ENCODE measurements around the gene AXIN1.

AXIN1 gene

DNA sequence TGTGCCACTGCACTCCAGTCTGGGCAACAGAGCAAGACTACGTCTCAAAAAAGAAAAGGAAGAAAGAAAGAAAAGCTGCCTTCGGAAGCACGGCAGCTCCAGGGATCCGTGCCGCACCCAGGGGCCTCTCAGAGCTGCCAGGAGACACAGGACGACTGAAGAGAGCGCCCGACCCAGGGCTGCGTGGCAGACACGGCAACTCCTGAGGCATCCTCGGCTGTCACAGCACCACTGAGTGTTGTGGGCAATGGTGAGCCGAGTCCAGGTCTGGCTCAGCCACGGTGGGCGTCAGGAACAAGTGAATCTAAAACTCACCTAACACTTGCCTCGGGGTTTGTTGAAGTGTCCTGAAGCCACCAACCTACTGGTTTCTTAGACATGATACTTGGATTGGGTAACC lies 40.8 kb downstream of the AXIN1 start:
- no peaks in the 10 kb centered on the region for H3K27me3 ChIP-seq (ENCODE audit: control insufficient read depth, insufficient read depth, low read length)
- peaks cover 20% of the 10 kb centered on the region for H3K36me3 ChIP-seq (ENCODE audit: control insufficient read depth, insufficient read depth, low read length)
- H3K9me3 ChIP-seq (ENCODE audit: control insufficient read depth, low read length): no peaks in the 10 kb centered on the region
- no peaks in the 10 kb centered on the region for H3K4me1 ChIP-seq (ENCODE audit: control insufficient read depth, insufficient read depth, low read length)
- H3K9ac ChIP-seq (ENCODE audit: low read length): no peak overlapping the region
- H3K4me3 ChIP-seq (ENCODE audit: low read length): no peak overlapping the region

DNA sequence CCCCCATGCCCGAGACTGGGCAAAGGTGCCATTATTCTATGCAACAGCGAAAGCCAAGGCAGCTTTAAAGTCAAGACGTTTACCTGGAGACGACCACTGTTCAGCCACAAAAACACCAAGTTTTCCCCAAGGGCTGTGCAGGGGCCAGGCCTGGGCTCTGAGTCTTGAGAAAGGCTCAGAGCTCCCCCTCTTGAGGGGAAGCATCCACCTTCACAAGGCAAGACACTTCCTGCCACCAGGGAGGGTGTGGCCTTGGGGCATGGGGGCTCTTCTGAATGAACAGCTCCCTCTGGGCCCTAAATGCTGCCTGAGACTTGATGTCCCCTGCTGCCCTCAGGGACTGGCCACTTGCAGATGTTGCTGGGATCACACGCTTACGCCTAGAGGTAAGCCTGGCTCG lies 43.0 kb downstream of the AXIN1 start:
- H3K9ac ChIP-seq (ENCODE audit: low read length): no peak overlapping the region
- no peaks in the 10 kb centered on the region for H3K9me3 ChIP-seq (ENCODE audit: control insufficient read depth, low read length)
- H3K4me1 ChIP-seq (ENCODE audit: control insufficient read depth, insufficient read depth, low read length): no peaks in the 10 kb centered on the region
- H3K27me3 ChIP-seq (ENCODE audit: control insufficient read depth, insufficient read depth, low read length): no peaks in the 10 kb centered on the region
- H3K4me3 ChIP-seq (ENCODE audit: low read length): no peak overlapping the region
- peaks cover 20% of the 10 kb centered on the region for H3K36me3 ChIP-seq (ENCODE audit: control insufficient read depth, insufficient read depth, low read length)

DNA sequence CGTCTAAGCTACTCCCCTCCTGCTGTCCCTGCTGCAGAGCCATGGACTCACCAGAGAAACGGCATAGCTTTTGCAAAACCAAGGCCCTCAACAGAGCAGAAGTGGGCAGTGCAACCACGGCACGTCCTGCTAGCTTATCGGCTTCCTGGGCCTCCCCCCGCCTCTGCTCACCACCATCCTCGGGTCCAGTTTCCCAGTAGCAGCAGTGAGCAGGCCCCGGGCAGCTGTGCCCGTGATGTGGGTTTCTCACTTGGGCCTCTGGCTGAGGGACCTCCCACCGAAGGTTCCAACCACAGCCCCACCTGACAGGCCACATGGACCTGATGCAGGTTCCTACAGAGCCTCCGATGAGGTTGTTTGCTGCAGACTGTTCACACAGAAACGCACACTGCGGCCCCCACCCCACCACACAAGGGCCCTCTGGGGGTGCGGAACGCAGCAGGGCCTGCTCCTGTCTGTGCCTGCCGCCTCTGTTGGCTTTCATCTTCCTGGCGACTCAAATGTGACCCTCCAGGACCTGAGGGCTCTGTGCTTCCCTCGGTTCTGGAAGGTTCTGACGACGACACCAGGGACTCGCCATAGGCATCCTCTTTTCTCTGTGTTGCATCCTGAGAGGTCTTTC lies 44.7 kb downstream of the AXIN1 start:
- peaks cover 7% of the 10 kb centered on the region for H3K36me3 ChIP-seq (ENCODE audit: control insufficient read depth, insufficient read depth, low read length)
- no peak overlapping the region for H3K4me3 ChIP-seq (ENCODE audit: low read length)
- H3K27me3 ChIP-seq (ENCODE audit: control insufficient read depth, insufficient read depth, low read length): no peaks in the 10 kb centered on the region
- H3K4me1 ChIP-seq (ENCODE audit: control insufficient read depth, insufficient read depth, low read length): no peaks in the 10 kb centered on the region
- H3K9me3 ChIP-seq (ENCODE audit: control insufficient read depth, low read length): no peaks in the 10 kb centered on the region
- H3K9ac ChIP-seq (ENCODE audit: low read length): no peak overlapping the region

DNA sequence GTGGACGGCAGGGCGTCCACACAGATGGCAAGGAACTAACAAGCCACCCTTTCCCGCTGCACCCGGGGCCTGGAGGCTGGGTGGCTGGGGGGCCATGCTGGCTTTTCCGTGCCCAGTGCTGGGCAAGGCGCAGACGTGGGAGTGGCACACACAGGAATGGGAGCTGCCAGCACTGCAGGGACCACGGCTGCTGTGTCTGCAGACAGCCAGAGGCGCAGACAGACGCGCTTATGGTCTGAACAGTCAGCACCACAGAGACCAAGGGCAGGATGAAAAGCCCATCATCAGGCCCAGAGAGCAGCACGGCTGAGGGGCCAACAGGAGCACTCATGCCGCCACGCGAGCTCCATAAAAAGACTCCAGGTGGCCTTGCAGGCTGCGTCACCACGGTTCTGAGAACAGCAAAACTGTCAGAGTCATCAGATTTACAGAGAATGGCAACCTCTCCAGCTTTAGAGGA lies 45.6 kb downstream of the AXIN1 start:
- Histone ChIP-seq H3K9ac (ENCODE audit: low read length) (no peak overlapping the region), H3K9me3 (ENCODE audit: control insufficient read depth, low read length) (no peaks in the 10 kb centered on the region), H3K4me3 (ENCODE audit: low read length) (no peak overlapping the region), H3K27me3 (ENCODE audit: control insufficient read depth, insufficient read depth, low read length) (no peaks in the 10 kb centered on the region), H3K36me3 (ENCODE audit: control insufficient read depth, insufficient read depth, low read length) (peaks cover 5% of the 10 kb centered on the region), H3K4me1 (ENCODE audit: control insufficient read depth, insufficient read depth, low read length) (no peaks in the 10 kb centered on the region)

DNA sequence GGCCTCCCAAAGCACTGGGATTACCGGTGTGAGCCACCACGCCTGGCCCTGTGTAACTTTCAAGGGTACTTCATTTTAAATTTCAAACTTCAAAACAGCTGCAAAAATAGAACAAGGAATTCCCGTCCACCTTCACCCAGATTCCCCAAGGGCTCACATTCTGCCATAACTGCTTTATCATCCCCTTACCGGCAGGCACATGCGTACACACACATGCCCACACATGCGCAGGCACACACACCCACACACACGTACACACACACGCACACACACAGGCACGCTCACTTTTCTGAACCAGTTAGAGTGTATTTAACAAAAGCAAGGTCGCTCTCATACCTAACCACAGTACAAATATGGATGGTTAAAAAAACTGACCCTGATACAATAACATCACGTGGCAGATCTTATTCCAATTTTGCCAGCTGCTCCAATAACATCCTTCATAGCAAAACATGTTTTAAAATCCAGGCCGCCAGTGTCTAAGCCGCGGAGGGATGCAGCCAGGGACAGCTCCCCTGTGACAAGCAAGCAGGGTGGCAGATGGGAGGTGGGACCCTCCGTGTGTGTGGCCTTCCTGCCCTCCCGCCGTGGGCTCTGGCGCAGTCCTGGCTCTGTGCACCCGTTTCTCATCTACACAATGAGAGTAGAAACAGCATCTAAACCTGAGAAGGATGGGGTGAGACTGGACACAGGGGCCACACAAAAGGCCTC lies 46.5 kb downstream of the AXIN1 start:
- Histone ChIP-seq H3K36me3 (ENCODE audit: control insufficient read depth, insufficient read depth, low read length) (peaks cover 5% of the 10 kb centered on the region), H3K9ac (ENCODE audit: low read length) (no peak overlapping the region), H3K4me3 (ENCODE audit: low read length) (no peak overlapping the region)

DNA sequence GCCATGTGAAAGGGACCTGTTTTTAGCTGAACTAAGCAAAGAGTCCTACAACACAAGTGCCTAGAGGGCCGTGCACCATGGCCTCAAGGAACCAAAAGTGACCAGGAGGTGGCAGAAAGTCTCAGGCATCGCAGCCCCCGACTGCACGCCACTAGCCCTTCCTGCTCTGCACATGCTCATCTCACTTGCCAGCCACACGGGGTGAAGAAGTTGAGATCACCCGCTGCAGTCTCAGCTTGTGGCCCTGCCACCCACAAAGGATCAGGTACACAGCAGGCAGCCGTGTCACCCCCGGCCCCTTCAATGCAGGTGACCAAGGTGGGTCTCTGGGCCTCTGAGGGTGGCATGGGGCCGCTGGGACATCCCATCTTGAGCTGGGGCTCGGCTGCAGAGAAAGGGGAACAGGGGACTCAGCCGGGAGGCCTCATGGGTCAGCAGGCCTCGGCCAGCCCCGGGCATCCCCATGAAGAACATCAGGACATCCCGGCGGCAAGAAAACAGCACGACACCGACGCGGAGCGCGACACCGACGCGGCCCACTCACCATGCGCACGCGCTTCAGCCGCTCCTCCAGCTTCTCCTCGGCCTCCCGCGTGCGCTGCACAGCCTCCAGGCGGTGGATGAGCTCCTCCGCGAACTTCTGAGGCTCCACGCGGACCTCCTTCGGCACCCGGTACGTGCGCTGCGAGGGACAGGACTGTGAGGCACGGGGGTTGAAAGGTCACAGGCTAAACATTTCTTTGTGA lies 48.6 kb downstream of the AXIN1 start:
- H3K36me3 ChIP-seq (ENCODE audit: control insufficient read depth, insufficient read depth, low read length): peaks cover 5% of the 10 kb centered on the region
- no peak overlapping the region for H3K9ac ChIP-seq (ENCODE audit: low read length)
- no peaks in the 10 kb centered on the region for H3K27me3 ChIP-seq (ENCODE audit: control insufficient read depth, insufficient read depth, low read length)
- no peaks in the 10 kb centered on the region for H3K4me1 ChIP-seq (ENCODE audit: control insufficient read depth, insufficient read depth, low read length)
- H3K4me3 ChIP-seq (ENCODE audit: low read length): no peak overlapping the region
- H3K9me3 ChIP-seq (ENCODE audit: control insufficient read depth, low read length): no peaks in the 10 kb centered on the region

More for the DNA sequence above, 46.5 kb downstream of the AXIN1 start:
- Histone ChIP-seq H3K4me1 (ENCODE audit: control insufficient read depth, insufficient read depth, low read length) (no peaks in the 10 kb centered on the region), H3K27me3 (ENCODE audit: control insufficient read depth, insufficient read depth, low read length) (no peaks in the 10 kb centered on the region), H3K9me3 (ENCODE audit: control insufficient read depth, low read length) (no peaks in the 10 kb centered on the region)

DNA sequence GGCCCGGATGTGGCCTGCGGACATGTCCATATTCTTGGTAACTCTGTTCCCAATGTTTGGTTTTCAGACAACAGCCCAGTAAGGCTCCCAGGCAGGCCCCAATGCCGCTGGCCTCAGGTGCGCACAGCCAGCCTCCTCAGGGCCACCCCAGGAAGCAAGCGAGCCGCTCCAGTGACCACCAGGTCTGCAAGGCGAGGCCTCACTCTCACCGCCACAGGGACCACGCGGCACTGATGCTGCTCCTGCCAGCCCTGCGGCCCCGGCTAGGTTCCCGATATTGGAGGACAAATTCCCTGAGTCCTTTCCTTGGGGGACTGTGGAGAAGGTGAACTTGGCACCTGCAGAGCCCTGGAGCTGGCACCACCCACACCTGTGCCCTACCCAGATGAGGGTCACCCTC lies 50.6 kb downstream of the AXIN1 start:
- Histone ChIP-seq H3K36me3 (ENCODE audit: control insufficient read depth, insufficient read depth, low read length) (no peaks in the 10 kb centered on the region), H3K9me3 (ENCODE audit: control insufficient read depth, low read length) (no peaks in the 10 kb centered on the region), H3K4me1 (ENCODE audit: control insufficient read depth, insufficient read depth, low read length) (no peaks in the 10 kb centered on the region), H3K27me3 (ENCODE audit: control insufficient read depth, insufficient read depth, low read length) (no peaks in the 10 kb centered on the region), H3K9ac (ENCODE audit: low read length) (no peak overlapping the region), H3K4me3 (ENCODE audit: low read length) (no peak overlapping the region)

DNA sequence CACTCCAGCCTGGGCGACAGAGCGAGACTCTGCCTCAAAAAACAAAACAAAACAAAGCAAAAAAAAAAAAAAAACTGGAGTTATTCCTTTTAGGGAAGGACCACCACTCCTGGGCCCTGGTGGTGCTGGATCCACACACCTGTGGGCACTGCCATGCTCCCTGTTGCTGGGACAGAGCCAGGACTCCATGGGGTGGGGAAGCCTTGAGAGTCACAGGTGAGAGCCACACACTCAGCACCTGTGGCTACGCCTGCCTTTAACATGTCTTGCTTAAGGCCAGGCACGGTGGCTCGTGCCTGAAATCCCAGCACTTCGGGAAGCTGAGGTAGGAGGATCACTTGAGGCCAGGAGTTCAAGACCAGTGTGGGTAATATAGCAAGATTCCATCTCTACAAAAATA lies 51.3 kb downstream of the AXIN1 start:
- H3K9me3 ChIP-seq (ENCODE audit: control insufficient read depth, low read length): no peaks in the 10 kb centered on the region
- H3K36me3 ChIP-seq (ENCODE audit: control insufficient read depth, insufficient read depth, low read length): no peaks in the 10 kb centered on the region
- no peak overlapping the region for H3K9ac ChIP-seq (ENCODE audit: low read length)
- H3K4me3 ChIP-seq (ENCODE audit: low read length): no peak overlapping the region
- H3K27me3 ChIP-seq (ENCODE audit: control insufficient read depth, insufficient read depth, low read length): no peaks in the 10 kb centered on the region
- no peaks in the 10 kb centered on the region for H3K4me1 ChIP-seq (ENCODE audit: control insufficient read depth, insufficient read depth, low read length)

DNA sequence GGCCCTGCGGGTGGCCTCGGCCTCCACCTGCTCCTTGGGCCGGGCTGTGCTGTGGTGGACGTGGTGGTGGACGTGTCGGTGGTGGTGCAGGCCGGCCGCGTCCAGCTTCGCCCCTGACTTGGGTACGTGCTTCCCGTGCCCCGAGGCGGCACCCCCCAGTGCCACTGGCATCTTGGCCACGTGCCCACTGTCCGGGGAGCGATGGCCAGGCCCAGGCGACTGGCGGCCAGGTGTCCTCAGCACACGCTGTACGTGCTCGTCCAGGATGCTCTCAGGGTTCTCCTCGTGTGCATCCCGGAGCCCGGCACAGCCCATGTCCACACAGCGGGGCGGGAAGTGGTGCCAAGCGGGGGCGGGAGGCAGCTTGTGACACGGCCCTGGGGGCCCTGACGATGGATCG lies 54.7 kb downstream of the AXIN1 start:
- Histone ChIP-seq H3K9me3 (ENCODE audit: control insufficient read depth, low read length) (no peaks in the 10 kb centered on the region), H3K36me3 (ENCODE audit: control insufficient read depth, insufficient read depth, low read length) (no peaks in the 10 kb centered on the region), H3K4me1 (ENCODE audit: control insufficient read depth, insufficient read depth, low read length) (no peaks in the 10 kb centered on the region), H3K9ac (ENCODE audit: low read length) (no peak overlapping the region), H3K4me3 (ENCODE audit: low read length) (no peak overlapping the region), H3K27me3 (ENCODE audit: control insufficient read depth, insufficient read depth, low read length) (no peaks in the 10 kb centered on the region)

DNA sequence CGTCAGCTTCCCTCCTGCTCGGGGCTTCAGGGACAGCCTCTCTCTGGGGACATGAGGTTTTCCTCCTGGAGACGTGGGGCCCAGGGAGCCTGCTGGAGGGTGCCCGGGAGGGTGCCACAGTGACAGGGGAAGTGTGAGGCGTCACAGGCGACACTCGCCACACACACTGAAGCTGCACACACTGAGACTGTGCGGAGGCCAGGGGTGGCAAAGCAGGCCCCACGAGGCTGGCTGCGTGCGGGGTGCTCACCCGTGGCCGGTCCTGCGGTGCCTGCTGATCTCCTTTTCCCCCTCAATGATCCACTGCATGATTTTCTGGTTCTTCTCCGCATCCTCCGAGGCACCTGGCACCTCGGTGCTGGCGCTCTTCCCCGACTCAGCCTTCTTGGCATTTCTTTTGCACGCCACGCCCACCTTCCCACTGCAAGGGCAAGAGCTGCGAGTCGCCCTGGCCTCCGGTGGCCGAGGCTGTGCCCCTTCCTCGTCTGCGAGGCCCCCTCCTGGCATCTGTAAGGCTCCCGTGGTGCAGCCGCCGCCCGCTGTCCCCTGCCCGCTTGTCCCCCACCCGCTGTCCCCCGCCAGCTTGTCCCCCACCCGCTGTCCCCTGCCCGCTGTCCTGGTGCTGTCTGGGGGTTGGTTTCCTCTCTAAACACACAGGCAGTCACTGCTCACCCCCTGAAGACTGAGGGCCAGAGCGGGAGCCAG lies 55.6 kb downstream of the AXIN1 start:
- Histone ChIP-seq H3K27me3 (ENCODE audit: control insufficient read depth, insufficient read depth, low read length) (no peaks in the 10 kb centered on the region), H3K36me3 (ENCODE audit: control insufficient read depth, insufficient read depth, low read length) (no peaks in the 10 kb centered on the region)

DNA sequence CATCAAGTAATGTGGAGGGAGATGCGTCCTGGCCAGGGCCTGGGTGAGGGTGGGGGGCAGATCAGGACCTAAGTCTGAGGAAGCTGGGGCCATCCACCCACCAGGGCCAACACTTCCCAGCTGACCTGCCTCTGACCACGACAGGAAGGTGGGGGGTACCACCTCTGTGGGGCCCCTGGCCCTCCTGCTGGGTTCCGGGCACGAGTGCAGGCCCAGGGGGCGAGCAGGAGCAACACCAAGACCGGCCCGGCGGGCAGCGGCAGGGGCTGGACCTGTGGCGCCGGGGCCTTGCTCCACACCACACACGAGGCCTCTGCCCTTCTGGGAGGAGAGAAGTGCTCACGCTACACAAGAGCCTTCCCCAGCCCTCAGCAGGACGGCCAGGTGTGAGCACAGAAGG lies 56.2 kb downstream of the AXIN1 start:
- H3K36me3 ChIP-seq (ENCODE audit: control insufficient read depth, insufficient read depth, low read length): no peaks in the 10 kb centered on the region
- H3K27me3 ChIP-seq (ENCODE audit: control insufficient read depth, insufficient read depth, low read length): no peaks in the 10 kb centered on the region
- H3K4me3 ChIP-seq (ENCODE audit: low read length): no peak overlapping the region
- H3K9me3 ChIP-seq (ENCODE audit: control insufficient read depth, low read length): no peaks in the 10 kb centered on the region
- H3K9ac ChIP-seq (ENCODE audit: low read length): no peak overlapping the region
- H3K4me1 ChIP-seq (ENCODE audit: control insufficient read depth, insufficient read depth, low read length): no peaks in the 10 kb centered on the region

More for the DNA sequence above, 55.6 kb downstream of the AXIN1 start:
- H3K4me3 ChIP-seq (ENCODE audit: low read length): no peak overlapping the region
- H3K9ac ChIP-seq (ENCODE audit: low read length): no peak overlapping the region
- H3K9me3 ChIP-seq (ENCODE audit: control insufficient read depth, low read length): no peaks in the 10 kb centered on the region
- no peaks in the 10 kb centered on the region for H3K4me1 ChIP-seq (ENCODE audit: control insufficient read depth, insufficient read depth, low read length)

Data from mucosa of stomach (tissue), 1 donor.